Measurements from ENCODE around the gene SDF4. TPM values are rescaled to one million over a fixed set of nuclear protein-coding genes. Genes with fewer than 3 reads are reported as not detected.

Gene SDF4
- total RNA-seq, 1 experiment from 2014 or later: 82.0 TPM

- Histone ChIP-seq H4K8ac (replicated peaks; ENCODE audit: insufficient read length, low read depth, low read length) (no peak overlapping the region), H3K4me2 (ENCODE audit: insufficient read depth, insufficient read length, low read length) (no peak overlapping the region), H3K27me3 (ENCODE audit: insufficient read depth, low read length) (no peaks in the 10 kb centered on the region), H3K23me2 (ENCODE audit: insufficient read length, low read depth, low read length, poor library complexity, severe bottlenecking) (no peaks in the 10 kb centered on the region), H3K23ac (ENCODE audit: insufficient read length, low read depth, low read length) (no peak overlapping the region), H2BK120ac (ENCODE audit: low read depth, low read length, poor library complexity, severe bottlenecking) (no peak overlapping the region), H3K27ac (ENCODE audit: insufficient read length, low read depth, low read length) (no peak overlapping the region), H3K18ac (ENCODE audit: insufficient read length, low read depth, low read length) (no peak overlapping the region), H3K14ac (ENCODE audit: insufficient read depth, low read length) (no peak overlapping the region), H3K79me2 (ENCODE audit: insufficient read depth, low read length) (no peaks in the 10 kb centered on the region), H4K5ac (ENCODE audit: insufficient read length, low read depth, low read length) (no peak overlapping the region), H2AK5ac (ENCODE audit: insufficient read length, low read length) (no peak overlapping the region), H4K20me1 (ENCODE audit: control insufficient read depth, insufficient read depth, insufficient read length) (no peaks in the 10 kb centered on the region), H3K4ac (ENCODE audit: low read depth, low read length) (no peak overlapping the region), H3K56ac (ENCODE audit: insufficient read length, low read depth, low read length) (no peak overlapping the region), H2AFZ (ENCODE audit: low read length) (no peak overlapping the region), H2BK15ac (ENCODE audit: low read depth, low read length) (no peak overlapping the region), H2BK12ac (ENCODE audit: insufficient read length, low read depth, low read length) (no peak overlapping the region), H3K4me1 (ENCODE audit: insufficient read depth, low read length) (no peaks in the 10 kb centered on the region), H2BK20ac (ENCODE audit: low read depth, low read length, poor library complexity, severe bottlenecking) (no peak overlapping the region), H2BK5ac (ENCODE audit: insufficient read length, low read length) (no peak overlapping the region), H3K79me1 (ENCODE audit: insufficient read depth, low read depth, low read length, poor library complexity, severe bottlenecking) (no peaks in the 10 kb centered on the region), H3T11ph (ENCODE audit: low read length) (no peak overlapping the region), H3K9me3 (ENCODE audit: control insufficient read depth, low read depth, low read length) (no peaks in the 10 kb centered on the region), H4K91ac (ENCODE audit: insufficient read length, low read depth, low read length) (no peak overlapping the region), H3K9ac (ENCODE audit: extremely low read depth, insufficient read length, low read length) (no peak overlapping the region)
- no CpG with 5 or more reads among the region's 23 CpGs for WGBS (ENCODE audit: extremely low coverage, insufficient read length, low lambda C conversion rate)
- H3K9me3 Mint-ChIP-seq: no peaks in the 10 kb centered on the region
- H3K4me1 Mint-ChIP-seq: no peaks in the 10 kb centered on the region
- H3K36me3 Mint-ChIP-seq (ENCODE audit: insufficient read depth in 1 of 3, low read depth in 3 of 3): no peaks in the 10 kb centered on the region
- H3K27me3 Mint-ChIP-seq (ENCODE audit: low read depth): peaks cover 15% of the 10 kb centered on the region
- no peak for TF ChIP-seq CTCF (conservative IDR thresholded peaks at IDR 0.05)
- H3K4me3 Mint-ChIP-seq: no peak overlapping the region
- no peak overlapping the region for H3K27ac Mint-ChIP-seq
- DNase-seq: no peak
Measured at GRCh38 chr1:1245178-1245816, 13.5 kb upstream of the SDF4 start.

Data from H9 (cell line).